Activated CD4-positive, alpha-beta T cell treated with anti-CD3 and anti-CD28 coated beads, Interleukin-2, amount 50 U/mL, for 4 hours (primary cell): ENCODE data around the gene MAML3.

Source experiments
- DNase-seq, 2 experiments: peaks; one replicate each; pipeline ENCODE4 v3.0.0-alpha.2; 2020

Gene MAML3

GRCh38 chr4:140069066-140069465 lies 84.9 kb downstream of the MAML3 start:
- DNase-seq, result no peak

DNA sequence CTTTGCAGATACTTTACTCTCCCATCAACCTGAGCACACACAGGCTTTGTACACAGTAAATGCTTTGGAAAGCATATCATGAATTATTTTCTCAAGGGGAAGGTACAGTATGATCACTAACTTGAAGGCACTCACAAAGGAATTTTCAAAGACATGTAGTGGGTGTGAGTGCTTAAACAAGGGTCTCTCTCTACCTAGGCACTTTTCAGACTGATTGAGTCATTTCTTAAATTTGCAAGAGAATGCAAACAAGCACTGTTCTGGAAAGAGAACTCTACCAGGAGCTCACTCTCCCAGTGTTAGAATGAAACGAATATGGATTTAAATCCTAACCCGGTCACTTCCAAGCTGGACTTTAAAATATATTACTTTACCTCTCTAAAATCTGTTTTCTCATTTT lies 85.7 kb downstream of the MAML3 start:
- no peak for DNase-seq

- DNase-seq, result no peak
These were observed 87.7 kb downstream of the MAML3 start for GRCh38 chr4:140066031-140066930.

DNA sequence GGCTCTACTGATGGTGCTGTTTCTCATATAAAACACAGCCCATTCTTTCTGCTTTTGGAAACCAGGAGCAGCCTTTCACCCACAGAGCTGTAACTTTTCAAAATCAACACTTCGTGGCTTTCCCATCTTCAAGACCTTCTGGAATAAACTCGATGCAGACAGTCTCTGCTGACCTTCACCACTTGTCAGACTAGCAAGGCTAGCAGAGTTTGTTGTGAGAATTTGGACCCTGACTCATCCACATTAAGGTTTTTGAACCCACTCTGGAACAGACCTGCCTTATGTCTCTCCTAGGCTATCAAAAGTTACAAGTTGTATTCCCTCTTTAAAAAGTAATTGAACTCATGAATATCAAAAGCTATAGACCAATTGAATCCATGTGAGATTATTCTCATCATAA lies 88.6 kb downstream of the MAML3 start:
- no peak for DNase-seq

DNA sequence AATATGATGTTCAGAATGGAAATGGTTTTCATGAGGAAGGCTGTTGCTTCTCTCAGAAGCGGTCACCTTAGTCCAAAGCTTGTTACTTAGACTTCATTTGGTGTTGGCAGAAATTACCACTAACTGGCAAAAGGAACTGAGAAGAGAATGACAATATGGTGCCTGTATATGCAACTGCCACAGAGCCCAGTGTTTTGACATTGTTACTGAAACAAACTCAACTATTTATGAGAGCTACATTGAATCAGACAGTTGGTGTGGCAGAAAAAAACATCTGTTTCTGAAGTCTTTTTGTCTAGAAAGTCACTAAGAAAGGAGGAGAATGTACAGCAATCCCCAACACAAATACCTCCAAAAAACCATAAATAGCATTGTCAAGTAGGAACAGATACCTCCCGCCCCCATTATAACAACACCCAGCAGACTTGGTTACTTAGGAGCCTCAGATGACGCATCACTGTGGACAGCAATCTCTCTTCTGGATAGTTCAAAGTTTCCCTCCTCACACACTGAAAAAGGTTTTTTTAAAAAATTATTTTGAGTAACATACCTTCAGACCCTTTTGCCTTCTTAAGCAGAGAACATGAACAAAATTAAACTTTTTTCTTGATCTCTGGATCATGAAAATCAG lies 92.2 kb downstream of the MAML3 start:
- DNase-seq, result no peak

DNA sequence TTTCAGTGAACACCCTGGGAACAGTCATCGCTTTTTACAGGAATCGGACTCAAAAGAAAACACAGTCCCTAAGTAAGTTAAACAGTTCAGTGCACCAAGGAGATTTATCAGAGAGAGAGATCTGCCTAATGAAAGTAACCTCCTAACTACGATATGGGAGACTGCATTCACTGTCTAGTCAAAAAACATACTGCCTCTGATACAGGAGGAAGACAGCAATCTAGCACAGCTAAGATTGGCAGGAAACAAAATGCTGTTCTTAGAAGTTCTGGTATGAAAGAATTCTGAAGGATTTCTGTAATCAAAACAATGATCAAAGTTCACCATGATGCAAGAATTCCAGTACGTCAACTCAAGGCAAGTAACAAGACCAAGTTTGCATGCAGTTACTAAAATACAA lies 92.8 kb downstream of the MAML3 start:
- no peak for DNase-seq

- no peak for DNase-seq
These were observed 94.8 kb downstream of the MAML3 start for GRCh38 chr4:140059159-140059558.

- DNase-seq, result no peak
These were observed 96.3 kb downstream of the MAML3 start for GRCh38 chr4:140057701-140058100.

DNA sequence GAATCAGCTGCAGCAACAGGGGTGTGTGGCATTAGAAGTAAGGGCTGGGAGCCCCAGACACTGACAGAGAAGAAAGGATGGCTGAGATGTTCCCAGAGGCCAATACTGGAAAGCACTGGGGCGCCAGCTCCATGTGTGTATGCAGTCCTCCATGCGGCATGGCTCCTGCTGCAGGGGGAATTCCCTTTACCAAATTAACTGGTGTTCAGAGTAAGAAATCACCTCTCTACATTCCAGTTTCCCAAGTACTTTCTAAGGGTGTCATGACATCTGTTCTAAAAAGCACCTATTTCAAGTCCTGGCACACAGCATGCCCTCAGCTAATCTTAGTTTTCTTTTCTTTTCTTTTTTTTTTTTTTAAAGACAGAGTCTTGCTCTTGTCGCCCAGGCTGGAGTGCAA lies 98.0 kb downstream of the MAML3 start:
- no peak for DNase-seq

DNA sequence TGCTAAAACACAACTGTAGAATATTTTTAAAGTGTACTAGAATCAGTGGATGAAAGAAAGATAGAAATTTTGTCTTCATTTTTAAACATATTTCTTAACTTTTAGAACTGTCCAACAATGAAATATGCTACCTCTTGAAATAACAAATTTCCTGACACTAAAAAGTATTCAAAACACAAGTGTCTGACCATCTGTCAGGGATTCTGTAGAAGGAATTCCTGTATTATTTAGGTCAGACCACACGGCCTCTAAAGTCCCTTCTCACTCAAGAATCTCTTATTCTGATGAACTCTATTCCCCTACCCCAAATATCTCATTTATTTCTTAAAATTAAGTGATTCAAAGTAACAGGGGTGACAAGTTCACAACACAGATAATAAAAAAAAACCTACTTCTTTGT lies 99.1 kb downstream of the MAML3 start:
- no peak for DNase-seq

DNA sequence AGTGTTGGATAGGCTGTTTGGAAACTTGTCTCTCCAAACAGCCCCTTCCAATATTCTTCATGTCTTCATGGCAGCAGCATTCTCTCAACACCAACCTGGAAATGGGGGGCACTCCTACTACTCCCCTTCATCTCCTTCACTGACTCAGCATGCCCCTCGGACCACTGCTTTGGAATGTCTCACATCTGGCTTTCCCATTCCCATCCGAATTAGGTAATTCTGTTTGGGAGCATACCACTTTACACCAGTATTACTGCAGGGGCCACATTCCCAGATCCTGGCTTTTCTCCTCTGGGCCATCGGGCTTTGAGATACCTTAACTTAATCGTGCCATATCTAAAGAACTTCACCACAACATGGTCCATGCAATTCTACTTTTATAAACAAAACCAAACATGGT lies 100.8 kb downstream of the MAML3 start:
- no peak for DNase-seq

DNA sequence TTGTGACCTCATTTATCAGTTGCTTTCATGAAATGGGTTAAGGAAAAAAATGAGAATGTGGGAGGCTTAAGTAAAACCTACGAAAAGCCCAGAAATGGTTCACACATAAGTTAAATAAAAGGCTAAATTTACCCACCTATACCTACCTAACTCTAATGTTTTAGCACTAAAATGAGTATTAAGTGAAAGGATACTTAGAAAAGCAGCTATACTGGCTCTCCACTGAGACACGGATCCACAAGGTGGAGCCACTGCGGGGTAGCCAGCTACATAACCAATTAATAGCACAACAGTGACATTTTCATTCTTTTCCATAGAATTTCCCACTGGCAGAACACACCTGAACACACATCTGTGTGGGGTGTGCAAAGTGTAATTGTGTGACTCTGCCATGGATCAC lies 101.9 kb downstream of the MAML3 start:
- DNase-seq, result peak; percentile 35 to 39

GRCh38 chr4:140049849-140050637 lies 103.9 kb downstream of the MAML3 start:
- DNase-seq, result no peak

GRCh38 chr4:140049024-140049848 lies 104.7 kb downstream of the MAML3 start:
- peak; percentile 15 to 22 for DNase-seq

GRCh38 chr4:140048419-140048995 lies 105.5 kb downstream of the MAML3 start:
- DNase-seq, result no peak

DNA sequence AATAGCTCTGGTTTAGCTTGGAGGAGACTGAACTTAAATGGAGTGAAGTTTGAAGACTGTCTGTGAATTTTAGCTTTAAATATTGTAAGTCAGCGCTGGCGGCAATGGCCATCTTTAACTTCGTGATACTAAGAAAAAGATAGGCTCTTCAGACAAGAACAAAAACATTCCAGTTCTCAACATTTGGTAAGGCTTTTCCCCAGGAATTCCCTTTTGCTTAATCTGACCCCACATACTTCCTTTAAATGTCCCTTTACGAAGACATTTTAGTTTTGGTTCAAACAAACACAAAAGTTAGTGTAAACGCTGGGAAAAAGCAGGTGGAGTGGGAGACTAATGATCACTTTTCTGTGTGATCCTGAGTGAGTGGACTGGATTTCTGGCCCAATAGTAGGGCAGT lies 106.2 kb downstream of the MAML3 start:
- no peak for DNase-seq

GRCh38 chr4:140047017-140047640 lies 106.9 kb downstream of the MAML3 start:
- no peak for DNase-seq

- no peak for DNase-seq
These were observed 107.4 kb downstream of the MAML3 start for GRCh38 chr4:140046543-140046942.

DNA sequence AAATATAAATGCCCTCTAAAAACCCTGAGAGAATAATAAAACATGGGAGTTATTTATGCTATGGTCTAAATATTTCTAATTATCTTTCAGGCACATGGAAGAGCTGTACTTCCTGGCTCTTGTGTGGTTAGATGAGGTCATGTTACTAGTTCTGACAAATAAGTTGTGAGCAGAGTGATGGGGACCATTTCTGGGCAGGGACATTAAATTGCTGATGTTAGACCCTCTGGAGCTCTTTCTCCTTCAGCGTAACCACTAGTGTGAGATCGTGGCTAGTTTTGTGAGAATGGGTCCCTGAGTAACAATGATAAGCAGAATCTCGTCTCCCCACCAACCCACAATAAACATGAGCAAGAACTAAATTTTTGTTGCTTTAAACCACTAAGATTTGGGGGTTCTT lies 108.0 kb downstream of the MAML3 start:
- DNase-seq, result no peak

DNA sequence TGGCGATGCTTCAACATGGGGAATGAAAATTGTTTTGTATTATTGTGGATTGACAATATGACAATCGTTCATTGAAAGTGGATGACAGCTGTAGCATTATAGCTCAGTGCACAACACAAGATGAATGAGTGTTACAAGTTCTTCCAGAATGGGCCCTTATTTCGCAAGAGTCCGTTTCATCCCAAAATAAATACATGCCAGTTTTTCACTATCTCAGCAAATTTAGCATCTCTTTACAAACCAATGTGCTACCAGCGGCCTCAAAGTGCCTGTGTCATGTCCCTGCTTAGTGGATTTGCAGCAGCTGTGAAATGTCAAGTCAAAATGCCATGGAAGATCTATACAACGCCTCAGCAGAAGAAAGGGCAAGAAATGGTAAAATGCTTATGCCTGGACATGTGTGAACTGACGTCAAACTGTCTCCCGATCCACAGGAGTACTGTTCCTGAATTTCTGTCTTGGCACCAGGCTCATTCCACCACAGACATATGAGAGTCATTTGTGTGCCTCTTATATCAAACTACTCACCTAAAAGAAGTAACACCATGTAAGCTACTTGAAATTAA lies 109.6 kb downstream of the MAML3 start:
- DNase-seq, result no peak

GRCh38 chr4:140042634-140043033 lies 111.3 kb downstream of the MAML3 start:
- DNase-seq, result no peak
